DMS53 treated with DMSO at 0.1 percent for 48 hours (cell line): ENCODE measurements around the gene AGTRAP.

ENCODE experiments used
- DNase-seq: peaks from one replicate; lab custom pipeline; 2025; ENCODE audit not compliant: unreplicated experiment; lab: John Stamatoyannopoulos, UW

The AGTRAP gene

DNA sequence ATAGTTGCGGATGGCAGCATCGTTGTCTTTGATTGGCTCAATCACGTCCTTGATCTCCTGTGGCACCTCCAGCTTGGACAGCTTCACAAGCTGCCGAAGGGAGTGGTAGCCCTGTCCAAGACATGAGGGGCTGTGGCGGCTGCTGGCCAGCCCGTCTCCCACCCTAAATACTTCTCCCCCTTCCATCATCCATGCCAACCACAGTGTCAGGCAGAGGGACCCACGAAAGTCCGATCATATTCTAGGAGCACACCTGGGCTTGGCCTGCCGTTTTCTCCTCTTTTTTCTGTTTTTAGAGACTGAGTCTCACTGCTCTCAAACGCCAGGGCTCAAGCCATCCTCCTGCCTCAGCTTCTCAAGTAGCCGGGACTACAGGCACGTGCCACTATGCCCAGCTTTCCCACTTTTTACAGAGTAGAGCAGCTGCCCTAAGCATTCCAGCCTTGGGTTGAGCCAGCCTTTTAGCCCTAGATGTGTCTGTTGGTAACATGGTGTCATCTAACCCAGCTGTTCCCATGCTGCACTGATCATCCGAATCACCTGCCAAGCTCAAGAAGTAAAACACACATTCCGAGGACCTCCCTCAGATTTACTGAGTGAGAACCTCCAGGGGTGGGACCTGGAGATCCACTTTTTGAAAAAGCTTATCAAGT, 59.4 kb downstream of the AGTRAP start:
- DNase-seq, result no peak

DNA sequence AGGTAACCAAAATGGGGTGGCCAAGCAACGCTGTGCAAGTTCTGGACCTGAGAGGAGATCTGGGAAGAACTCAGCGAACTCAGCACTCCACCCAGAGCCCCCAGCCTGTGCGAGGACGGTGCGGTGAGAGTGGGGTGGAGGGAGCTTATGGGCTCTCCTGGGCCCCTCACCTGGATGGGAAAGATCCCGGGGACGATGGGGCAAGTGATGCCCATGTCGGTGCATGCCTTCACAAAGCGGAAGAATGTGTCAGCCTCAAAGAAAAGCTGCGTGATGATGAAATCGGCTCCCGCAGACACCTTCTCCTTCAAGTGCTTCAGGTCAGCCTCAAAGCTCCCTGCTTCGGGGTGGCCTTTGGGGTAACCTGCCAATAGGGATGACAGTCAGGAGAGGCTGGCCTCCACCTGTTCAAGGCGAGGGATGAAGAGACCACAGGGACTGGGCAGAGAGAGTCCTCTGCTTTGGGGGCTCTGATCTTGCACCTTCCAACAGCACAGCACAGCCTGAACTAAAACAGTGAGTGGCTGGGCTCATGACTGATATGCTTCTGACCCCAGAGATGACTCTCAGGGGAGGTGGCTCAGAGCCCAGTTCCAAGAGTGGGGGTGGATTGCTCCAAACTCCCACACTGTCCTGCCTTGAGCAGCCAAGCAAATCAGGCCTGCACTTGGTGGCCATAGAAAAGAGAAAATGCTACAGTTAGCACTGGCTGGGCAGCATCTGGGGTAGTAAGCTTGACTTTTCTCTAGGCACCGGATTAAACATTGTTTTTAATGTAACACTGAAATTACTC, 60.3 kb downstream of the AGTRAP start:
- no peak for DNase-seq

DNA sequence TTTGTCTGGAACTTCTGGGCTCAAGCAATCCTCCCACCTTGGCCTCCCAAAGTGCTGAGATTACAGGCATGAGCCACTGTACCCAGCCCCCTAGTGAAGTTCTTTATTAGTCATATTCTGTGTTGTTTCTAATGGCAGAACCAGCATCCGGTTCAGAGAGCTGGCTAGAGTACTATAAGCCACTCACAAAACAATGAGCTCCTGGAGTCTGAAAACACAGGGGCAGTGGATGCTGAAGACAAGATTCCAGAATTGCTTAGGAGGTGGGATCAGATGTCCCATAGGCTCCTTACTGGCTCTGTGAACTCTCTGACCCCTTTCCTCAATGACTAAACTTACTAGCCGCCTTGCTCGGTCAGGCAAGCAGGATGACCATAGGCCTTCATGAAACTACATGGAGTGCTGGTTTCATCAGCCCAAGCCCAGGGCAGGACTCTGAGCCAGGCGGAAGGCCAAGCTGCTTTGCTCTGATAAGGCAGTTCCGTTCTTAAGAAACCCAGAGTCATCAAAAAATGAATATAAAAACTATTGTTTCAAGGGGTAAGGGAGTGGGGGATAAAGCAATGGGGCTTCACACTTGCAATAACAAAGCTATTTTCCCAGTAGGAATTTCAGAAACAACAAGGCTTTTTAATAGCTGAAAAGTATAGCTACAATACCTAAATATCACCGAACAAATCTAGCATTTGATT, 61.7 kb downstream of the AGTRAP start:
- DNase-seq, result no peak

DNA sequence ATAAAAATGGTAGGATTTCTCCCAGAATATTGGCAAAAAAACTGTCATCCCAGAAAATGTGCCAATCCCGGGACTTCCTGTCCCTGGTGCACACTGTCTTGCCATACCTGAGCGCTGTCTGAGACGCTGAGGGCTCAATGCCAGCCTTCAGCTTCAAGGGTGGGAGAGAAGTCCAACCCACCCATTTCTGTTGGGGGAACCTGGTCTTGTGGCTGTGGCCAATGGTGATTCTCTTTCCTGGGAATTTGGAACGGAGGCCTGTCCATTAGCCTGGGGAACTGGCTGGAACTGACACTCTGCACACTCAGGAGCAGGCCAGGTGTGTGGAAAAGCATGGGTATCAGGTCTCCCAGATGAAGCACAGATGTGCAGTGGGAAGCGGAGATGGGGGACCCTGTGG, 63.2 kb downstream of the AGTRAP start:
- no peak for DNase-seq

DNA sequence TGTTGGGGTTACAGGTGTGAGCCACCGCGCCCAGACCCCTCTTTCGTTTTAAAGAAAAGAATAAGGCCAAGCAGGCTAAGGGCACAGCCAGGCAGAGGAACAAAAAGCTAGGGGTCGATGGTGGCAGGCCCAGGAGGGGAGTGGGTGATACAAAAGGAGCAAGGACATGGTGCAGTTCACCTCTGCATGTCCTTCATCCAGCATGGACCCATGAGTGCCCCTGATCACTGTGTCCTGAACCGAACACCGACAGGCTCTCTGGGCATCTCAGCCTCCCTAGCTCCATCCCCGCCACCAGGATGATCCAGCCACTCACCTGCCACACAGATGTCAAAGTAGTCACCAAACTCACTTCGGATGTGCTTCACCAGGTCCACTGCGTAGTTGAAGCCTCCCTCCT, 64.0 kb downstream of the AGTRAP start:
- DNase-seq, result no peak

DNA sequence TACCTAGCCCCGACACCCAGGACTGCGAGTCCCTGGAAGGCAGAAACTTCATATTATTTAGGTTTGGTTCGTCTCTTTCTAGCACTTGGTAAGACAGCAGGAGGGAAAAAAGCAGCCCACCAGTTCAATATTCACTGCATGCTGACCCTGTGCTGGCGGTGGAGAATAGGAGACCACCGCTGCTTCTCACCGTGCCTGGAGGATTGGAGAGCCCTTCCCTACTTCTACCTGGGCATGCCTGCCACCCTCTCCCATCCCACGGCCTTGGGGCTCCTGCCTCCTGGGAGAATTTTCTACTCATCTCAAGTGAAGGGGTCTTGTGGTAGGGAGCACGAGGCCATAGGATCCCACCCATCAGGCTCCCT, 64.4 kb downstream of the AGTRAP start:
- DNase-seq, result no peak
